ENCODE measurements around the gene CUL5. TPM values are rescaled to one million over a fixed set of nuclear protein-coding genes. Genes with fewer than 3 reads are reported as not detected.

The CUL5 gene
- polyA plus RNA-seq, 2 of the 4 experiments (the other 2 are of a cell fraction), result 9.7 to 24.3 TPM

DNA sequence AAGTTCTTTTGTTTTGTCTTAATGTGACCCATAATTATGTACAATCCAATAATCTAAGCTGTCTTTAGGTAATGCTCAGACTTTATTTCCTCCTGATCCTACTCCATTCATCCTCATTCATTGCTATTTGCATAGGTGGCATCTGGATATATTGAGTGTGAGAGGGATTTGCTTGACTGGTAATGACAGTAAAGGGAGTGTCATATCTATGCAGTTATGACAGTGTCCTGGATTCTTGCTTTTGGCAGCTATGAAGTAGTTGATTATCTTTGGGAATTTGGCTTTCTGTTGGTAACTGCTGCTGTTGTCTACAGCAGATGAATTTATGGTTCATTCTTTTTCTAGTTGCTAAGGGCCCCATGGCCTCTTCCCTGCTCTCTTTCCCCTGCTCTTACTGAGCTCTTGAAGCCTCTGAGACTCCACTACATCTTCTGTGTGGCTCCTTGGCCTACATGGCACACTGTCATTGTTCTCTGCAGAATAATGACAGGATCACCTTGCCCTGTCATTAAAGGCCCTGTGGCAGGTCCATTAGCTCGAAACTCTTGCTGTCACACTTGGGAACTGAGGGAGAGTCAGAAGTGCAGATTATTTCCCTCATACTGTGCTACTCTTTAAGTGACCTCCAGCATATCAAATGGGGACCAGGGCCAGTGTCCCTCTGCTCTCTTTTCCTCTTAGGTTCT, 92.5 kb downstream of the CUL5 start:
- CTCF ChIA-PET, result no interaction called here
- Histone ChIP-seq H3K4me1 (peaks cover 4% of the 10 kb centered on the region; the same call in 1 of the 3 replicates), H3K9me3 (no peaks in the 10 kb centered on the region), H3K4me3 (no peak overlapping the region), H3K4me2 (no peak overlapping the region), H3K27ac (no peak overlapping the region)
- DNase-seq (ENCODE audit: low read depth in 1 of 2, low spot score in 1 of 2) (no peak), FAIRE-seq (no peak), ATAC-seq (no peak)
- TF ChIP-seq, protein P1, sequence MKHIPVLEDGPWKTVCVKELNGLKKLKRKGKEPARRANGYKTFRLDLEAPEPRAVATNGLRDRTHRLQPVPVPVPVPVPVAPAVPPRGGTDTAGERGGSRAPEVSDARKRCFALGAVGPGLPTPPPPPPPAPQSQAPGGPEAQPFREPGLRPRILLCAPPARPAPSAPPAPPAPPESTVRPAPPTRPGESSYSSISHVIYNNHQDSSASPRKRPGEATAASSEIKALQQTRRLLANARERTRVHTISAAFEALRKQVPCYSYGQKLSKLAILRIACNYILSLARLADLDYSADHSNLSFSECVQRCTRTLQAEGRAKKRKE (CRISPR knock-in tag; IDR thresholded peaks at IDR 0.05; ENCODE audit: low read depth), result no peak
- no peak for TF ChIP-seq GATA3 (IDR thresholded peaks at IDR 0.05; ENCODE audit: borderline replicate concordance)
- TF ChIP-seq, protein P2, sequence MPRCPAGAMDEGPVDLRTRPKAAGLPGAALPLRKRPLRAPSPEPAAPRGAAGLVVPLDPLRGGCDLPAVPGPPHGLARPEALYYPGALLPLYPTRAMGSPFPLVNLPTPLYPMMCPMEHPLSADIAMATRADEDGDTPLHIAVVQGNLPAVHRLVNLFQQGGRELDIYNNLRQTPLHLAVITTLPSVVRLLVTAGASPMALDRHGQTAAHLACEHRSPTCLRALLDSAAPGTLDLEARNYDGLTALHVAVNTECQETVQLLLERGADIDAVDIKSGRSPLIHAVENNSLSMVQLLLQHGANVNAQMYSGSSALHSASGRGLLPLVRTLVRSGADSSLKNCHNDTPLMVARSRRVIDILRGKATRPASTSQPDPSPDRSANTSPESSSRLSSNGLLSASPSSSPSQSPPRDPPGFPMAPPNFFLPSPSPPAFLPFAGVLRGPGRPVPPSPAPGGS (IDR thresholded peaks at IDR 0.05), result no peak
- no peak for TF ChIP-seq SMC3 (IDR thresholded peaks at IDR 0.05)
- TF ChIP-seq FOXS1 (CRISPR knock-in tag; IDR thresholded peaks at IDR 0.05), result no peak
- no peak for TF ChIP-seq HOXB13 (CRISPR knock-in tag; IDR thresholded peaks at IDR 0.05; ENCODE audit: low read depth)
- TF ChIP-seq JUN (IDR thresholded peaks at IDR 0.05), result no peak
- TF ChIP-seq CHD2 (IDR thresholded peaks at IDR 0.05; ENCODE audit: low read length, partially characterized antibody), result no peak
- no peak for TF ChIP-seq RARB (CRISPR knock-in tag; IDR thresholded peaks at IDR 0.05)
- TF ChIP-seq NPAS2 (CRISPR knock-in tag; IDR thresholded peaks at IDR 0.05; ENCODE audit: borderline replicate concordance), result no peak
- 89% methylated on average over 1 of the region's 1 CpG for WGBS (ENCODE audit: missing lambda C conversion rate)
- POLR2A ChIA-PET, result no interaction called here

DNA sequence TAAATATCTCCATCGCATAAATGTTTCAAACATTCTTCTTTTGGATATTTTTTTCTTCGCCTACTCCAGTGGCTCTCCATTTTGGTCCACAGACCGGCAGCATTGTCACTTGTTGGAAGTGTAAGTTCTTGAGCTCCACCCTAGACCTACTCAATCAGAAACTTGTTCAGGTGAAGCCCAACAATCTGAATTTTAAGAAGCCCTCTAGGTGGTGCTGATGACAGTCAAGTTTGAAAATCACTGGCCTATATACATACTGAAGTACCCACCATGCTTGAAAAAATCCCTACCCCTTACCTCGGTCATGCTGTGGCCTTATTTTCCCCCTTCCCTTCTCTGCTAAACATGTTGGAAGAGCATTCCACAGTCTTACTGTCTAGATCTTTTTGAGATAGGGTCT, 102.4 kb downstream of the CUL5 start:
- TF ChIP-seq ZFP36 (IDR thresholded peaks at IDR 0.05; ENCODE audit: borderline replicate concordance, partially characterized antibody) (no peak), KDM1A (IDR thresholded peaks at IDR 0.05; ENCODE audit: low read depth) (no peak), NPAS2 (CRISPR knock-in tag; IDR thresholded peaks at IDR 0.05; ENCODE audit: borderline replicate concordance) (no peak), SREBF2 (IDR thresholded peaks at IDR 0.05) (no peak), RAD21 (conservative IDR thresholded peaks at IDR 0.05 in 1 of 2, IDR thresholded peaks at IDR 0.05 in 1 of 2) (no peak)
- TF ChIP-seq, protein P3, sequence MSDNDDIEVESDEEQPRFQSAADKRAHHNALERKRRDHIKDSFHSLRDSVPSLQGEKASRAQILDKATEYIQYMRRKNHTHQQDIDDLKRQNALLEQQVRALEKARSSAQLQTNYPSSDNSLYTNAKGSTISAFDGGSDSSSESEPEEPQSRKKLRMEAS (IDR thresholded peaks at IDR 0.05), result no peak
- Histone ChIP-seq H3K9me3 (no peaks in the 10 kb centered on the region), H3K4me2 (no peak overlapping the region), H3K27ac (no peak overlapping the region), H3K4me1 (peaks cover 16% of the 10 kb centered on the region), H3K4me3 (no peak overlapping the region)
- ATAC-seq, result no peak
- WGBS (ENCODE audit: missing lambda C conversion rate), result 91% methylated on average over 4 of the region's 4 CpGs
- DNase-seq (ENCODE audit: low read depth in 1 of 2, low spot score in 1 of 2), result no peak
- CTCF ChIA-PET, result interaction anchor here (1.1 kb wide), 1 partner anchor 195 kb away, joined by 3 read pairs; no protein-coding TSS in a partner anchor
- FAIRE-seq, result no peak
- POLR2A ChIA-PET, result no interaction called here

DNA sequence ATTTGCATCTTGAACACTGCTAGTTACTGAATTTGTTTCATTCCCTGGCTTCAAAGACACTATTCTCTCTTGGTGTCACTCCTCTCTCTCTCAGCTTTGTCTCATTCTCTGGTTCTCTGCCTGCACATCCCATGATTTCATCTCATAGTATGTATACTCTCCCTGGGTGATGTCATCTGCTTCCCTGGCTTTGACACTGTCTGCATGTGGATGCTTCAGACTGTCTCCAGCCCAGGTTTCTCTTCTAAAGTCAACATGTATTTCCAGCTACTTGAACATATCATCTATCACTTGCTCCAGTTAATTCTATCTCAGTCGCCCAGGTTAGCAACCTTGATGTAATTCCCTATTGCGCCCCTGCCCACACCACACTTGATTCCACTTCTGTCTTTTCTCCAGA, 103.4 kb downstream of the CUL5 start:
- CTCF ChIA-PET, result no interaction called here
- ATAC-seq (no peak), FAIRE-seq (no peak), DNase-seq (ENCODE audit: low read depth in 1 of 2, low spot score in 1 of 2) (no peak)
- no peak overlapping the region for H3K27ac ChIP-seq
- TF ChIP-seq FOSB (CRISPR knock-in tag; IDR thresholded peaks at IDR 0.05), result no peak
- TF ChIP-seq ESRRA (IDR thresholded peaks at IDR 0.05; ENCODE audit: borderline replicate concordance, low read length), result no peak
- no peak for TF ChIP-seq HDAC2 (IDR thresholded peaks at IDR 0.05)
- TF ChIP-seq JUNB (IDR thresholded peaks at IDR 0.05), result no peak
- TF ChIP-seq, protein P4, sequence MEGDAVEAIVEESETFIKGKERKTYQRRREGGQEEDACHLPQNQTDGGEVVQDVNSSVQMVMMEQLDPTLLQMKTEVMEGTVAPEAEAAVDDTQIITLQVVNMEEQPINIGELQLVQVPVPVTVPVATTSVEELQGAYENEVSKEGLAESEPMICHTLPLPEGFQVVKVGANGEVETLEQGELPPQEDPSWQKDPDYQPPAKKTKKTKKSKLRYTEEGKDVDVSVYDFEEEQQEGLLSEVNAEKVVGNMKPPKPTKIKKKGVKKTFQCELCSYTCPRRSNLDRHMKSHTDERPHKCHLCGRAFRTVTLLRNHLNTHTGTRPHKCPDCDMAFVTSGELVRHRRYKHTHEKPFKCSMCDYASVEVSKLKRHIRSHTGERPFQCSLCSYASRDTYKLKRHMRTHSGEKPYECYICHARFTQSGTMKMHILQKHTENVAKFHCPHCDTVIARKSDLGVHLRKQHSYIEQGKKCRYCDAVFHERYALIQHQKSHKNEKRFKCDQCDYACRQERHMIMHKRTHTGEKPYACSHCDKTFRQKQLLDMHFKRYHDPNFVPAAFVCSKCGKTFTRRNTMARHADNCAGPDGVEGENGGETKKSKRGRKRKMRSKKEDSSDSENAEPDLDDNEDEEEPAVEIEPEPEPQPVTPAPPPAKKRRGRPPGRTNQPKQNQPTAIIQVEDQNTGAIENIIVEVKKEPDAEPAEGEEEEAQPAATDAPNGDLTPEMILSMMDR (IDR thresholded peaks at IDR 0.05), result no peak
- TF ChIP-seq, protein P3 (IDR thresholded peaks at IDR 0.05), result no peak
- no peak for TF ChIP-seq FOSL2 (IDR thresholded peaks at IDR 0.05)
- no peak for TF ChIP-seq FOSL2 (CRISPR knock-in tag; IDR thresholded peaks at IDR 0.05)
- no peak for TF ChIP-seq MAZ (IDR thresholded peaks at IDR 0.05; ENCODE audit: borderline replicate concordance, low read depth, low read length)
- POLR2A ChIA-PET, result no interaction called here
- no peak overlapping the region for H3K4me3 ChIP-seq
- H3K9me3 ChIP-seq, result no peaks in the 10 kb centered on the region
- peaks cover 18% of the 10 kb centered on the region for H3K4me1 ChIP-seq
- WGBS (ENCODE audit: missing lambda C conversion rate), result 95% methylated on average over 2 of the region's 2 CpGs
- no peak overlapping the region for H3K4me2 ChIP-seq

All from A549 (cell line).